ENCODE data around the gene SMAGP.

- TF ChIP-seq CTCF (IDR thresholded peaks at IDR 0.05) (no peak), POLR2A (IDR thresholded peaks at IDR 0.05) (no peak)
These were observed 70.1 kb downstream of the SMAGP start for GRCh38 chr12:51200156-51200555.
